KMS-11 (cell line): ENCODE data around the gene PCNX2.

Experiments
- H2AFZ ChIP-seq: fragments of 200-600 bp; sonication (generic); 2 replicates; pipeline ENCODE4 v1.6.1; 2016; ENCODE audit warnings: antibody characterized with exemption, mixed run types, low read depth
- H3K27ac ChIP-seq: fragments of 200-600 bp; sonication (generic); 2 replicates; pipeline ENCODE4 v1.6.1; 2016; ENCODE audit warnings: mild to moderate bottlenecking, mixed run types
- H3K27me3 ChIP-seq: fragments of 200-600 bp; sonication (generic); 2 replicates; pipeline ENCODE4 v1.6.1; 2017; ENCODE audit warnings: mild to moderate bottlenecking, low read depth, mixed run types, moderate library complexity; ENCODE audit not compliant: insufficient read depth
- H3K36me3 ChIP-seq: fragments of 200-600 bp; sonication (generic); 2 replicates; pipeline ENCODE4 v1.6.1; 2017; ENCODE audit warnings: mild to moderate bottlenecking, mixed run types; ENCODE audit not compliant: insufficient read depth
- H3K4me1 ChIP-seq: fragments of 200-600 bp; sonication (generic); 2 replicates; pipeline ENCODE4 v1.6.1; 2016; ENCODE audit warnings: mild to moderate bottlenecking, low read depth, mixed run types; ENCODE audit not compliant: poor library complexity, severe bottlenecking
- H3K4me2 ChIP-seq: fragments of 200-600 bp; sonication (generic); 2 replicates; pipeline ENCODE4 v1.7.0; 2016; ENCODE audit warnings: mild to moderate bottlenecking, mixed run types
- H3K4me3 ChIP-seq: fragments of 200-600 bp; sonication (generic); IDR thresholded peaks from 2 replicates; pipeline ENCODE4 v1.6.1; 2017; ENCODE audit warnings: low read depth, low read length, mixed read lengths; ENCODE audit not compliant: insufficient read depth
- H3K79me2 ChIP-seq: fragments of 200-600 bp; sonication (generic); 2 replicates; pipeline ENCODE4 v1.6.1; 2016; ENCODE audit warnings: low read depth, mixed run types; ENCODE audit not compliant: insufficient read depth
- H3K9ac ChIP-seq: fragments of 200-600 bp; sonication (generic); 2 replicates; pipeline ENCODE4 v1.6.1; 2016; ENCODE audit warnings: mild to moderate bottlenecking, mixed run types
- H4K20me1 ChIP-seq: fragments of 200-600 bp; sonication (generic); 2 replicates; pipeline ENCODE4 v1.6.1; 2016; ENCODE audit warnings: mild to moderate bottlenecking, mixed run types; ENCODE audit not compliant: insufficient read depth
- TF ChIP-seq, protein P1 (sequence below): fragments of 200-600 bp; sonication (generic); conservative IDR thresholded peaks from 2 replicates; pipeline ENCODE4 v1.6.1; 2017; ENCODE audit warnings: low read depth, mild to moderate bottlenecking, antibody characterized with exemption, low read length, moderate library complexity, mixed read lengths

PCNX2 gene

DNA sequence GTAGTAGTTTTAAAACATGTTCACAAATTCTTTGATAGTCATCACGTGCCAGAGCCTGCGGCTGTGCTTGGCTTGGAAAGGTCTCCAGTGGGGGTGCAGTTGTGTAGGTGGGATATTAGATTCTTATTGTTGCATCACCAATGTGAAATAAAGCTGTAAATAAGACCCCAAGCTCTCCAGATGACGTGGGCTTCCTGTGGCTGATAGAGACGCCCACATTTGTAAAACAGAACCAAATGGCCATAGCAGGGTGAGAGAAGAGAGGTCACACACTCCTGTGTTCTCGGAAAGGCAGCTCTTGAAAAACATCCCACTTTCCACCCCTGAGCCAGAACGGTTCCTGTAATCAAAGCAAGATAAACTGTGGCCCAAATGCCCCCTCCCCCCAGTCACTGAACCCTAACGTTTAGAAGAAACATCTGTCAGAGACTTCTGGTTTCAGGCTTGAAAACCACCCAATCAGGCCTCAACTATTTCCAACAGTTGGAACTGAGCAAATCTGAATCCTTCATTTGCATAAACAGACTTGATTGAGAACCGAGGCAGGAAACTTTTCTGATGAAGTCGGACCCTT is 351.8 kb downstream of the PCNX2 start:
- Histone ChIP-seq H3K36me3 (no peaks in the 10 kb centered on the region), H3K4me1 (peaks cover 8% of the 10 kb centered on the region), H3K4me2 (no peak overlapping the region), H4K20me1 (no peaks in the 10 kb centered on the region), H3K79me2 (no peaks in the 10 kb centered on the region), H3K4me3 (no peak overlapping the region), H3K27me3 (no peaks in the 10 kb centered on the region), H2AFZ (no peak overlapping the region), H3K27ac (no peak overlapping the region), H3K9ac (no peak overlapping the region)
- TF ChIP-seq, protein P1, sequence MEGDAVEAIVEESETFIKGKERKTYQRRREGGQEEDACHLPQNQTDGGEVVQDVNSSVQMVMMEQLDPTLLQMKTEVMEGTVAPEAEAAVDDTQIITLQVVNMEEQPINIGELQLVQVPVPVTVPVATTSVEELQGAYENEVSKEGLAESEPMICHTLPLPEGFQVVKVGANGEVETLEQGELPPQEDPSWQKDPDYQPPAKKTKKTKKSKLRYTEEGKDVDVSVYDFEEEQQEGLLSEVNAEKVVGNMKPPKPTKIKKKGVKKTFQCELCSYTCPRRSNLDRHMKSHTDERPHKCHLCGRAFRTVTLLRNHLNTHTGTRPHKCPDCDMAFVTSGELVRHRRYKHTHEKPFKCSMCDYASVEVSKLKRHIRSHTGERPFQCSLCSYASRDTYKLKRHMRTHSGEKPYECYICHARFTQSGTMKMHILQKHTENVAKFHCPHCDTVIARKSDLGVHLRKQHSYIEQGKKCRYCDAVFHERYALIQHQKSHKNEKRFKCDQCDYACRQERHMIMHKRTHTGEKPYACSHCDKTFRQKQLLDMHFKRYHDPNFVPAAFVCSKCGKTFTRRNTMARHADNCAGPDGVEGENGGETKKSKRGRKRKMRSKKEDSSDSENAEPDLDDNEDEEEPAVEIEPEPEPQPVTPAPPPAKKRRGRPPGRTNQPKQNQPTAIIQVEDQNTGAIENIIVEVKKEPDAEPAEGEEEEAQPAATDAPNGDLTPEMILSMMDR: no peak

DNA sequence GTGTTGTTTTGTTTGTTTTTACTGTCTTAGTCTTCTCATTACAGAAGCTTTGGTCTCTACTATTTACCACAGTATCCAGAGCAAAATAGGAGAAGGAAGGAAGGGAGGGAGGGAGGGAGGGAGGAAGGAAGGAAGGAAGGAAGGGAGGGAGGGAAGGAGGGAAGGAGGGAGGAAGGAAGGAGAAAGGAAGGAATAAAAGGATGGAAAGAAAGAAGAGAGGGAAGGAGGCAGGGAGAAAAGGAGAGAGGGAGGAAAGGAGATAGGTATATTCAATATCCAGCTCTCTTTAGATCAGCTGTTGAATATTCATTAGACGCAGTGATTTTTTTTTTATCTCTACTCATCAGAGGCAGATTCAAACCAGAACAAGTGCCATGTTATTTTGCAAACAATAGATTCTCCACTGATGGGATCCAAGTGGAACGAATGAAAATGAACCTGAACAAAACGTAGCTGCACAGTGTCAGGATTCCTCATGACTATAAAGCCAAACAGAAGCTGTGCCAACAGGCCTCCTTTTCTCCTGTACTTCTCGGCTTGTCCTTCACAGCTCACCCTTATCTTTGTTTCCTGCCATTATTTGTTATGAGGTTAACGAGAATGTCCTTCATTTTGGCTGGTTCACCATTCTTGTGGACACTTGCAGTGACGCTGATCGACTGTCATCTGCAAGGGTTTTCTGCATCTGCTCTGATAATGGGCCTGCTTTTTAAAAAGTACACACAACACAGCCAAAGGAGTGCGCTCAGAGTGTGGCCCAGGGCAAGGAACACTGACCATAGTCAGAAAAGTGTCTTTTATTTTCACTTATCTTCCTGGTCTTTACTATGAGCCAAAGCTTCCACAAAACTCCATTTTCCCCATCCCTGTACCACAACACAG is 352.9 kb downstream of the PCNX2 start:
- H3K36me3 ChIP-seq: no peaks in the 10 kb centered on the region
- no peak overlapping the region for H3K4me3 ChIP-seq
- no peak overlapping the region for H3K4me2 ChIP-seq
- H4K20me1 ChIP-seq: no peaks in the 10 kb centered on the region
- no peaks in the 10 kb centered on the region for H3K79me2 ChIP-seq
- no peak overlapping the region for H3K27ac ChIP-seq
- TF ChIP-seq, protein P1: no peak
- H3K27me3 ChIP-seq: no peaks in the 10 kb centered on the region
- no peak overlapping the region for H3K9ac ChIP-seq
- peaks cover 8% of the 10 kb centered on the region for H3K4me1 ChIP-seq
- H2AFZ ChIP-seq: no peak overlapping the region

DNA sequence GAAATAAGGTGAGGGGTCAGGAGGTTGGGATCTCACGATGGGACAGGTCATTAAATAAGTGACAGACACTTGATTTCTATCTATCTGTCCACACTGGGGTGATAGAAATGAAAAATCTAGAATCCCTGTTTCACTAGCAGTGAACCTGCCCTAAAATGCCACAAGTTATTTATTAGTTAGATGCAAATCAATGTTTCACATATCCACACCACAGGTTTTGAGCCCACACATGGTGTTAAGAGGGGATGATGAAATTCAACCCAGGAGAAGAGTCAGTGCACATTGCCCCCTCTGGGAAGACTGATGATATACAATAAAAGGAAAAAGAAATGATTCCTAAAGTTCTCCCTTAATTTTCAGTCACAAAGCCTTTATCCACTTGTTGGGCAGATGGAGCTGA is 355.3 kb downstream of the PCNX2 start:
- no peak overlapping the region for H3K27ac ChIP-seq
- H4K20me1 ChIP-seq: no peaks in the 10 kb centered on the region
- H3K4me3 ChIP-seq: no peak overlapping the region
- no peaks in the 10 kb centered on the region for H3K36me3 ChIP-seq
- no peak overlapping the region for H3K4me2 ChIP-seq
- no peak overlapping the region for H2AFZ ChIP-seq
- H3K79me2 ChIP-seq: no peaks in the 10 kb centered on the region
- H3K4me1 ChIP-seq: peaks cover 8% of the 10 kb centered on the region
- H3K9ac ChIP-seq: no peak overlapping the region
- TF ChIP-seq, protein P1: no peak
- H3K27me3 ChIP-seq: no peaks in the 10 kb centered on the region

DNA sequence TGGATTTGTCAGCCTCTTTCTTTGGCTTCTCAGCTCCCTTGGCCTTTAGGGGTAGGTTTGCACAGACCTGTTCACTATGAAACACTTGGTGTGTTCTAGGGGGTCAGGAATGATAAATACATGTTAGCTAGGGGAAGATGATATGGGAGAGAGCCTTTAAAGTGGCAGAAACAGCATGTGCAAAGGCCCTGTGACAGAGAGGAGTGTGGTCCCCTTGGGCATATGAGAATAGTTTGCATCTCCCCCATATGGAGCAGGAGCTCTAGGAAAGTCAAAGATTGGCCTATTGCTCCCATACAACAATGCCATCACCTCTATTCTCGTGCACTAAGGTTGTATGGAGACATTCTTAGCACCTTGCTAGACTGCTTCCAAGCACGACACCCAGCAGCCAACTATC is 355.8 kb downstream of the PCNX2 start:
- Histone ChIP-seq H3K79me2 (no peaks in the 10 kb centered on the region), H3K4me1 (peaks cover 8% of the 10 kb centered on the region), H2AFZ (no peak overlapping the region), H3K4me3 (no peak overlapping the region), H3K27me3 (no peaks in the 10 kb centered on the region), H3K36me3 (no peaks in the 10 kb centered on the region), H3K4me2 (no peak overlapping the region), H3K27ac (no peak overlapping the region), H3K9ac (no peak overlapping the region), H4K20me1 (no peaks in the 10 kb centered on the region)
- TF ChIP-seq, protein P1: no peak
